ENCODE results near the gene MEF2D.

MEF2D gene

GRCh38 chr1:156523801-156524480 is 23.4 kb upstream of the MEF2D start:
- no peak for DNase-seq (ENCODE audit: low spot score)

- DNase-seq (ENCODE audit: low spot score), result no peak
These were observed 21.9 kb upstream of the MEF2D start for GRCh38 chr1:156522443-156522970.

DNA sequence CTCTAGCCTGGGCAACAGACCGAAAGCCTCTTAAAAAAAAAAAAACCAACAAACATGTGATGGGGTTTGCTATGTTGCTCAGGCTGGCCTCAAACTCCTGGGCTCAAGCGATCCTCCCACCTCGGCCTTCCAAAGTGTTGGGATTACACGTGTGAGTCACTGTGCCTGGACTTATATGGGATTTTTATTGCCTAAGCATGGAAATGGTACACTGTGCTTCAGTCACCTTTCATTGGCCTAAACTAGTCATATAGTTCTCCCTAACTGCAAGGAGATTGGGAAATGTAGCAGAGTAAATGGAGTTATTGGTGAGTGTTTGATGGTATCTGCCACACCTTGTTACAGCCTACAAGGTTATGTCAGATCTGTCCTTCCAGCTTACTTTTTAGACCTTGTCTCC is 17.2 kb upstream of the MEF2D start:
- no peak for DNase-seq (ENCODE audit: low spot score)

- no peak for DNase-seq (ENCODE audit: low spot score)
These were observed 16.2 kb upstream of the MEF2D start for GRCh38 chr1:156516821-156517220.

- no peak for DNase-seq (ENCODE audit: low spot score)
These were observed 15.4 kb upstream of the MEF2D start for GRCh38 chr1:156515956-156516355.

DNA sequence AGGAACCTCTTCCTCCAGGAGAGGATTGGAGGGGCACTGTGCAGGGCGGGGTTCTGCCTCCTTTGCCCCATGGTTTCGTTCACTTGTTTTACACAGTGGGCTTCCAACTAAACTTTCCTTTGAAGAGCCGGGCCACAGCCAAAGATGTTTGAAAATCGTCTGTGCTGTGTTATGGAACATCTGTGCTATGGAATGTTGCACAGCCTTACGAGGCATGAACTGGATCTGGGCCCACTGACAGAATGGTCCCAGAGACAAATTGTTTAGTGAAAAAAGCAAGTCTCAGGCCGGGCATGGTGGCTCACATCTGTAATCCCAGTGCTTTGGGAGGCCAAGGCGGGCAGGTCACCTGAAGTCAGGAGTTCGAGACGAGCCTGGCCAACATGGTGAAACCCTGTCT is 12.6 kb upstream of the MEF2D start:
- no peak for DNase-seq (ENCODE audit: low spot score)

DNA sequence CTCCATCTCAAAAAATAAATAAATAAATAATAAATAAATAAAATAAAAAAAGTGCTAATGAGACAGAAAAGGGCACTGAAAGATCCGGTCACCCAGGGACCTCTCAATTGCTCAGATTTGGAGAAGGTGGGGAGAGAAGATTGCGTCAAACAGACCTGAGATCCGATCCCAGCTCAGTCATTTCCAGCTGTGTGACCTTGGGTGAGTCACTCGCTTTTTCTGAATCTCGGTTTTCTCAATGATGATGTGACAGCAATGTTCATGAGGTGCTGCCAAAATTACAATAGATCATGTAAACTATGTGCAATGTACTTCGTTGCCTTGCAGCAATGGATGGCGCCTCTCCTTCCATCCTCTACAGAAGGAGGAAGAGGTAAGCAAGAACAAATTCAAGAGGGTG is 11.1 kb upstream of the MEF2D start:
- no peak for DNase-seq (ENCODE audit: low spot score)

GRCh38 chr1:156510709-156511108 is 10.1 kb upstream of the MEF2D start:
- no peak for DNase-seq (ENCODE audit: low spot score)

DNA sequence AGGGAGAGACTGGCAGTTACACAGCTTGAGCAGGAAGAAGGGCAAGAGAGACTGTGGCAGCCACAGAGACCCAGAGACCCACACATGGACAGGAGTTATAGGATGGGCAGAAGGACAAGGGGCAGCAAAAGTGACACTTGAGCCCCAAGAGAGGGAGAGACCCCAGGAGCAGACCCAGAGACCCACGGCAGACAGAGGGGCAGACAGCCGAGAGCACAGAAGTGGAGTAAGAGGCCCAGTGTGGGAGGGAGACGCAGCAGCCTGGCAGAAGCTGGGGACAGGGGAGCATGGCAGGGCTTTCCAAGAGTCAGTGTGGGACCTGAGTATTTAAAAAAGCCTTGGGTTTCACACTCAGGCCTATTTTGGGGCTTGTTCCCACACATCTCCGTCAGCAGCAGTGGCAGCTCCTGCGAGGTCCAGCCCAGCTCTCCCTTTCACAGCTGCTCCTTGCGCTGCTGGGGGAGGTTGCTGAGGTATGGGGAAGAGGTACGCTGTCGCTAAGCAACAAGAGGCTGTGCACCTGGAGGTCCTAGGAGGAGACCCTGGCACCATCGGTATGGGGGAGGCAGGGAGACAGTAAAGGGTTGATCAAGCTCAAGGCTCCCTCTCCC is 9.0 kb upstream of the MEF2D start:
- no peak for DNase-seq (ENCODE audit: low spot score)

GRCh38 chr1:156508955-156509234 is 8.3 kb upstream of the MEF2D start:
- no peak for DNase-seq (ENCODE audit: low spot score)

- DNase-seq (ENCODE audit: low spot score), result no peak
These were observed 7.8 kb upstream of the MEF2D start for GRCh38 chr1:156508205-156508954.

- no peak for DNase-seq (ENCODE audit: low spot score)
These were observed 5.9 kb upstream of the MEF2D start for GRCh38 chr1:156506450-156506849.

GRCh38 chr1:156505679-156506298 is 5.2 kb upstream of the MEF2D start:
- DNase-seq (ENCODE audit: low spot score), result no peak

- peak; percentile 97 for DNase-seq (ENCODE audit: low spot score)
These were observed 4.5 kb upstream of the MEF2D start for GRCh38 chr1:156504821-156505678.

DNA sequence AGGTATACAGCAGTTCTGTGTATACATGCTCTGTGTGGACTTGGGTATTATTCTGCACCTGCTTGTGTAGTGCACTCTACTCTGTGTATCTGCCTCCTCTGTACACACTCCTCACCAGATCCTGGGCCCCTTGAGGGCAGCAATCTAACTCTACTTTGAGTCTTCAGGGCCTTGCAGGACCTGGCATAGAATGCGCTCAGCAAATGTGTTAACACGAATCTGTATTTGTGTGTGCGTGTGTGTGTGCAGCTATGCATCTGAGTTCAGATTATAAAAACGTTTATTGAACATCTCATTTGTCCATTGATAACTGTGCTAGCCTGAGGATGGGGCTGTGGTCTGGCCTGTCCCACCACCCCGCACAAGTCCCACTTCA is 3.9 kb upstream of the MEF2D start:
- DNase-seq (ENCODE audit: low spot score), result peak; percentile 29

DNA sequence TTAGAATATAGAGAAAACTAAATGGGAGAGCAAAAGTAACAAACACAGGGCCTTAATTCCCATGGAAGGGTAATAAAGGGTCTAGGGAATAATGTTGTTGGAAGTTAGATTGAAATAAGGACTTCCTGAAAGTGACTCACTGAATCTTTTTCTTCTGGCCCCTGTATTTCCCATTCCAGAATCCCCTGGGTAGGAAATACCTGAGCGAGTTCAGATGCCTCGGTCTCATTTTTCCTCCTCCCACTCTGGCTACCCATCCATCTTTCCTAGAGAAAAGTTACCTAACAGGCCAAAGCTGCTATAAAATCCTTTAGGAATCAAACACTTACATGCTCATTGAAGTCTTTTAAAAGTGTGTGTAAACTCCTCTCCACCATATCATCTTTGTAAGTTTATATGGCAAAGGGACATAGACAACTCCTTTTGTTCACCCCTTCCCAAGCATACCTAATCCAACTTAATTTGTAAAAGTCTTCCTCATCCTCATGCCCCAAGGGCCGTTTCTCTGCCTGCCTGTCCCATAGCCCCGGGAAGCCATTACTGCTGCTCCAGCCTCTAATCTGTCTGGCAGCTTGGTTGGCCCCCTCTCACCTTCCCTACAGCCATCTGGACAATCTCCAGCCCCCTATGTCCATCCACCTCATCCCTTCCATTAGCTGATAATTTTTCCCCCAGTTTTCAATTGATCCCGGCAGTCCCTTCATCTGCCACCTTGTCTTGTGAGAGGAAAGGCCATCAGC is 3.3 kb upstream of the MEF2D start:
- DNase-seq (ENCODE audit: low spot score), result no peak

- DNase-seq (ENCODE audit: low spot score), result no peak
These were observed 2.5 kb upstream of the MEF2D start for GRCh38 chr1:156502894-156503697.

- no peak for DNase-seq (ENCODE audit: low spot score)
These were observed 1.9 kb upstream of the MEF2D start for GRCh38 chr1:156502391-156502893.

DNA sequence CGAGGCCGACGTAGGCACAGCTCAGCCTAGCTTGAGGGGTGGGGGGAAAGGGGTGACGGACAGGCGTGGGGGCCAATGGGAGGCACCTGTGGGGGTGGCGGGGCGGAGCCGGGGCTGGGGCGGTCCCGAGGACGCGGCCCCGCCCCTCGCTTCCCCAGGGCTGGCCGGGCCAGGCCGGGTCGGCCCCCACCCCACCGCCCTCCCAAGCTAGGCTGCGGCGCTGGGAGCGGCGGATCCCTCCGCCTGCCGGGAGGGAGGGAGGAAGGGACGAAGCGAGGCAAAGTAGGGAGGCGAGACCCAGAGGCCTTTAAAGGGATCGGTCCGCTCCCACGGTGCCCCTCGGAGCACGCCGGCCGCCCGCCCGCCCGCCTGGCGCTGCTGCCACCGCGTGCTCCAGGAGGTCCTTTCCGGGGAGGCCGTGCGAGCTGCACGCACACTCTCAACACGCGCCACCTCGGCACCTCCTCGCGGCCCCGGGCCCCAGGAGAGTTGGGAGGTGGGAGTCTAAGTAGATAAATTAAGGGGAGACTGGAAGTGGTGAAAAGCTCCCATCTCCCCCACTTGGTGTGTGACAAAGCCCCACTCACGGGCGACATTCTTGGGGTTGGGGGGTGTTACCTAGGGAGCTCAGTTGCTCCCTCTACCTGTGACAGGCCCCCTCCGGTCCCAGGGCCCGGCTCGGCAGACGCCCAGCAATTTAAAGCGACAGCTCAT is 375 bp upstream of the MEF2D start:
- DNase-seq (ENCODE audit: low spot score), result peak; percentile 93

All from CD4-positive, alpha-beta T cell treated with Interleukin-2 at 100 ng/mL for 4 hours (primary cell).